Liver (tissue), 9 donors: ENCODE measurements around the gene KCNT1. TPM values are rescaled to one million over a fixed set of nuclear protein-coding genes. Genes with fewer than 3 reads are reported as not detected.

Source experiments
- DNase-seq: peaks from one replicate; pipeline ENCODE4 v3.0.0-alpha.2; 2017; ENCODE audit warnings: low spot score
- H3K27ac ChIP-seq, 2 donors: one replicate each; pipeline ENCODE4 v1.7.0; 2013; ENCODE audit warnings: inconsistent platforms in 2 of 2, low read length in 2 of 2, control low read depth in 1 of 2, low read depth in 1 of 2, mild to moderate bottlenecking in 1 of 2
- H3K27me3 ChIP-seq, 4 donors: one replicate each; pipeline versions ENCODE4 v1.6.1 to v1.7.0; 2013; ENCODE audit warnings: low read length in 3 of 4, inconsistent platforms in 1 of 4, mild to moderate bottlenecking in 1 of 4, moderate library complexity in 1 of 4; ENCODE audit not compliant: control insufficient read depth in 4 of 4, insufficient read depth in 4 of 4
- H3K36me3 ChIP-seq, 4 donors: one replicate each; pipeline versions ENCODE4 v1.6.1 to v1.7.0; 2013; ENCODE audit warnings: low read length in 3 of 4, mild to moderate bottlenecking in 3 of 4, low read depth in 1 of 4, moderate library complexity in 1 of 4; ENCODE audit not compliant: control insufficient read depth in 4 of 4, insufficient read depth in 3 of 4
- H3K4me1 ChIP-seq, 4 donors: one replicate each; pipeline versions ENCODE4 v1.6.1 to v1.7.0; 2013; ENCODE audit warnings: low read length in 3 of 4, mild to moderate bottlenecking in 3 of 4, moderate library complexity in 1 of 4; ENCODE audit not compliant: control insufficient read depth in 4 of 4, insufficient read depth in 4 of 4
- H3K4me3 ChIP-seq, 3 donors: one replicate each; pipeline versions ENCODE4 v1.6.1 to v1.7.0; 2013; ENCODE audit warnings: low read length in 3 of 3, control low read depth in 1 of 3, low read depth in 1 of 3, mild to moderate bottlenecking in 1 of 3
- H3K9ac ChIP-seq, 2 donors: one replicate each; pipeline ENCODE4 v1.7.0; 2013; ENCODE audit warnings: low read length in 2 of 2, mild to moderate bottlenecking in 2 of 2, moderate library complexity in 2 of 2, control low read depth in 1 of 2, low read depth in 1 of 2
- H3K9me3 ChIP-seq, 4 donors: one replicate each; pipeline versions ENCODE4 v1.6.1 to v1.7.0; 2013; ENCODE audit warnings: low read length in 3 of 4; ENCODE audit not compliant: control insufficient read depth in 4 of 4
- EGR1 ChIP-seq, 2 donors: IDR thresholded peaks; 2 replicates each; pipeline ENCODE4 v1.6.1; 2016 to 2018; ENCODE audit warnings: antibody characterized with exemption in 2 of 2, low read depth in 2 of 2
- FOXA1 ChIP-seq: IDR thresholded peaks from 2 replicates; pipeline ENCODE4 v1.6.1; 2016; ENCODE audit warnings: antibody characterized with exemption
- FOXA2 ChIP-seq: IDR thresholded peaks from 2 replicates; pipeline ENCODE4 v1.6.1; 2016; ENCODE audit warnings: antibody characterized with exemption
- GABPA ChIP-seq, 2 donors: IDR thresholded peaks in 1 of 2; conservative IDR thresholded peaks in 1 of 2; 2 replicates each; pipeline ENCODE4 v1.6.1; 2016; ENCODE audit warnings: antibody characterized with exemption in 2 of 2, mild to moderate bottlenecking in 1 of 2, moderate library complexity in 1 of 2
- HNF4G ChIP-seq: IDR thresholded peaks from 2 replicates; pipeline ENCODE4 v1.6.1; 2016; ENCODE audit warnings: antibody characterized with exemption
- JUND ChIP-seq, 2 donors: IDR thresholded peaks; 2 replicates each; pipeline ENCODE4 v1.6.1; 2016; ENCODE audit warnings: antibody characterized with exemption in 2 of 2
- RAD21 ChIP-seq, 2 donors: IDR thresholded peaks; 2 replicates each; pipeline ENCODE4 v1.6.1; 2016; ENCODE audit warnings: antibody characterized with exemption in 2 of 2, mild to moderate bottlenecking in 2 of 2
- RXRA ChIP-seq, 2 donors: IDR thresholded peaks; 2 replicates each; pipeline ENCODE4 v1.6.1; 2017 to 2018; ENCODE audit warnings: antibody characterized with exemption in 2 of 2, mild to moderate bottlenecking in 1 of 2
- SP1 ChIP-seq: IDR thresholded peaks from 2 replicates; pipeline ENCODE4 v1.6.1; 2018; ENCODE audit warnings: antibody characterized with exemption, mild to moderate bottlenecking
- TAF1 ChIP-seq: conservative IDR thresholded peaks from 2 replicates; pipeline ENCODE4 v1.6.1; 2016; ENCODE audit warnings: antibody characterized with exemption, mild to moderate bottlenecking
- WGBS: extraction: QIAGEN DNeasy Blood & Tissue Kit; methylation state at CpG from one replicate; pipeline ENCODE4 v1.1.7; 2013; 5-methylcytosine and 5-hydroxymethylcytosine counted together
- polyA plus RNA-seq, 2 donors: library from polyadenylated mRNA; stranded (reverse) in 1 of 2; unstranded in 1 of 2; fragments of 200-250 nt in 1 of 2; fragments of >200 nt in 1 of 2; fragmentation: Nextera tagmentation in 1 of 2; extraction: Ambion mirVana in 1 of 2; gene quantifications; one replicate each; pipeline versions ENCODE4 v1.2.1 to v1.2.3, GENCODE V29; 2013 to 2015
- total RNA-seq, 2 donors: library from RNA; depleted of rRNA; stranded (reverse); fragments of >200 nt; gene quantifications; one replicate each; pipeline ENCODE4 v1.2.3, GENCODE V29; 2014
- TF ChIP-seq, protein P1 (sequence below): IDR thresholded peaks from 2 replicates; pipeline ENCODE4 v1.6.1; 2016; ENCODE audit warnings: antibody characterized with exemption
- TF ChIP-seq, protein P2 (sequence below): IDR thresholded peaks from 2 replicates; pipeline ENCODE4 v1.6.1; 2016; ENCODE audit warnings: antibody characterized with exemption
- TF ChIP-seq, protein P3 (sequence below): IDR thresholded peaks from 2 replicates; pipeline ENCODE4 v1.6.1; 2016; ENCODE audit warnings: antibody characterized with exemption
- TF ChIP-seq, protein P4 (sequence below): IDR thresholded peaks from 2 replicates; pipeline ENCODE4 v1.6.1; 2016; ENCODE audit warnings: antibody characterized with exemption, mild to moderate bottlenecking
- donor health status: healthy.
- donor health status: healthy.
- donor health status: healthy.
- donor health status: healthy.
- donor health status: healthy.

KCNT1 gene
- total and polyA plus RNA-seq, 4 donors = 0.08 TPM; not detected in 2

DNA sequence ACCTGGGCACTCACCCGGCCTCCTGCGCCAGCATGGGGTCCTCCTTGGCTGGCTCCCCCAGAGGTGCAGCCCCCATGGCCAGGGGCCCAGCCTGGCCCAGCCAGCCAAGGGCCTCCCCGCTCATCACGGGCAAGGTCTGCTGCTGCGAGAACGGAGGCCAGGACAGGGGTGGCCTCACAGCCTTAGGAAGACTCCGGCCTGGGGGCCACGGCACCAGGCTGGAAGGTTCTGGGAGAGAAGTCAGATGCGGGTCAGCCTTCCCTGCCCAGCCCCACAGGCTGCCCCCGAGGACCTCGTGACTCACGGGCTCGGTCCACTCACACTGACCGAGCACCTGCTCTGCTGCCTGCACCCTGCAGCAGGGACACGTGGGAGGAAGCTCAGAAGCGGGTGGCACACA, 6.9 kb upstream of the KCNT1 start:
- no peak for DNase-seq
- H3K27ac ChIP-seq = no peak overlapping the region
- 80% methylated on average over 16 of the region's 16 CpGs for WGBS
- H3K4me1 ChIP-seq = no peaks in the 10 kb centered on the region
- TF ChIP-seq, protein P1, sequence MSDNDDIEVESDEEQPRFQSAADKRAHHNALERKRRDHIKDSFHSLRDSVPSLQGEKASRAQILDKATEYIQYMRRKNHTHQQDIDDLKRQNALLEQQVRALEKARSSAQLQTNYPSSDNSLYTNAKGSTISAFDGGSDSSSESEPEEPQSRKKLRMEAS = no peak
- TF ChIP-seq, protein P2, sequence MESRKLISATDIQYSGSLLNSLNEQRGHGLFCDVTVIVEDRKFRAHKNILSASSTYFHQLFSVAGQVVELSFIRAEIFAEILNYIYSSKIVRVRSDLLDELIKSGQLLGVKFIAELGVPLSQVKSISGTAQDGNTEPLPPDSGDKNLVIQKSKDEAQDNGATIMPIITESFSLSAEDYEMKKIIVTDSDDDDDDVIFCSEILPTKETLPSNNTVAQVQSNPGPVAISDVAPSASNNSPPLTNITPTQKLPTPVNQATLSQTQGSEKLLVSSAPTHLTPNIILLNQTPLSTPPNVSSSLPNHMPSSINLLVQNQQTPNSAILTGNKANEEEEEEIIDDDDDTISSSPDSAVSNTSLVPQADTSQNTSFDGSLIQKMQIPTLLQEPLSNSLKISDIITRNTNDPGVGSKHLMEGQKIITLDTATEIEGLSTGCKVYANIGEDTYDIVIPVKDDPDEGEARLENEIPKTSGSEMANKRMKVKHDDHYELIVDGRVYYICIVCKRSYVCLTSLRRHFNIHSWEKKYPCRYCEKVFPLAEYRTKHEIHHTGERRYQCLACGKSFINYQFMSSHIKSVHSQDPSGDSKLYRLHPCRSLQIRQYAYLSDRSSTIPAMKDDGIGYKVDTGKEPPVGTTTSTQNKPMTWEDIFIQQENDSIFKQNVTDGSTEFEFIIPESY = no peak
- no peak for TF ChIP-seq EGR1 (IDR thresholded peaks at IDR 0.05; ENCODE audit: low read depth in 2 of 2)
- TF ChIP-seq, protein P3, sequence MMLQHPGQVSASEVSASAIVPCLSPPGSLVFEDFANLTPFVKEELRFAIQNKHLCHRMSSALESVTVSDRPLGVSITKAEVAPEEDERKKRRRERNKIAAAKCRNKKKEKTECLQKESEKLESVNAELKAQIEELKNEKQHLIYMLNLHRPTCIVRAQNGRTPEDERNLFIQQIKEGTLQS = no peak
- TF ChIP-seq RAD21 (IDR thresholded peaks at IDR 0.05) = no peak
- no peak for TF ChIP-seq HNF4G
- no peak overlapping the region for H3K9ac ChIP-seq
- H3K27me3 ChIP-seq = peaks cover 0 to 5% (median 1%) of the 10 kb centered on the region in 4 donors
- H3K36me3 ChIP-seq = no peaks in the 10 kb centered on the region
- H3K9me3 ChIP-seq = no peaks in the 10 kb centered on the region
- no peak overlapping the region for H3K4me3 ChIP-seq

DNA sequence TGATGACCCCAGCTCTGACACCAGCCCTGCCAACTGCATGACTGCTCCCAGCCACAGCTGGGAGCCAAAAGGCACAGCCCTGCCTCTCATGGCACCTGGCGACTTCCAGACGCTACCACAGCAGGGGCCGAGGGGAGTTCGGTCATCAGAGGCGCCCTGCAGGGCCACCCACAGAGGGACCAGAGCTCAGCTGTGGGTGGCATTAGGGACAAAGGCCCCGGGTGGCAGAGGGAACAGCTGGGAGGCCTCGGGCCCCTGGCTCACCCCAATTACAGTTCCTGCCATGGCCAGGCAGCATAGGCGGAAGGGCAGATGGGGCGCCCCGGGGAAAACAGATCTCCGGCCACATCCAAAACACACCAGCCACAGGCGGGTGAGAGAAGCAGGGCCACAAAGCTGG, 6.3 kb upstream of the KCNT1 start:
- WGBS = 74% methylated on average over 12 of the region's 12 CpGs
- DNase-seq = no peak
- H3K27me3 ChIP-seq = peaks cover 0 to 5% (median 1%) of the 10 kb centered on the region in 4 donors
- no peak overlapping the region for H3K9ac ChIP-seq
- H3K4me3 ChIP-seq = no peak overlapping the region
- H3K36me3 ChIP-seq = no peaks in the 10 kb centered on the region
- TF ChIP-seq, protein P1 = no peak
- TF ChIP-seq EGR1 (IDR thresholded peaks at IDR 0.05; ENCODE audit: low read depth in 2 of 2) = no peak
- no peak for TF ChIP-seq FOXA2
- TF ChIP-seq, protein P4, sequence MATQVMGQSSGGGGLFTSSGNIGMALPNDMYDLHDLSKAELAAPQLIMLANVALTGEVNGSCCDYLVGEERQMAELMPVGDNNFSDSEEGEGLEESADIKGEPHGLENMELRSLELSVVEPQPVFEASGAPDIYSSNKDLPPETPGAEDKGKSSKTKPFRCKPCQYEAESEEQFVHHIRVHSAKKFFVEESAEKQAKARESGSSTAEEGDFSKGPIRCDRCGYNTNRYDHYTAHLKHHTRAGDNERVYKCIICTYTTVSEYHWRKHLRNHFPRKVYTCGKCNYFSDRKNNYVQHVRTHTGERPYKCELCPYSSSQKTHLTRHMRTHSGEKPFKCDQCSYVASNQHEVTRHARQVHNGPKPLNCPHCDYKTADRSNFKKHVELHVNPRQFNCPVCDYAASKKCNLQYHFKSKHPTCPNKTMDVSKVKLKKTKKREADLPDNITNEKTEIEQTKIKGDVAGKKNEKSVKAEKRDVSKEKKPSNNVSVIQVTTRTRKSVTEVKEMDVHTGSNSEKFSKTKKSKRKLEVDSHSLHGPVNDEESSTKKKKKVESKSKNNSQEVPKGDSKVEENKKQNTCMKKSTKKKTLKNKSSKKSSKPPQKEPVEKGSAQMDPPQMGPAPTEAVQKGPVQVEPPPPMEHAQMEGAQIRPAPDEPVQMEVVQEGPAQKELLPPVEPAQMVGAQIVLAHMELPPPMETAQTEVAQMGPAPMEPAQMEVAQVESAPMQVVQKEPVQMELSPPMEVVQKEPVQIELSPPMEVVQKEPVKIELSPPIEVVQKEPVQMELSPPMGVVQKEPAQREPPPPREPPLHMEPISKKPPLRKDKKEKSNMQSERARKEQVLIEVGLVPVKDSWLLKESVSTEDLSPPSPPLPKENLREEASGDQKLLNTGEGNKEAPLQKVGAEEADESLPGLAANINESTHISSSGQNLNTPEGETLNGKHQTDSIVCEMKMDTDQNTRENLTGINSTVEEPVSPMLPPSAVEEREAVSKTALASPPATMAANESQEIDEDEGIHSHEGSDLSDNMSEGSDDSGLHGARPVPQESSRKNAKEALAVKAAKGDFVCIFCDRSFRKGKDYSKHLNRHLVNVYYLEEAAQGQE = no peak
- TF ChIP-seq TAF1 = no peak
- TF ChIP-seq GABPA (IDR thresholded peaks at IDR 0.05 in 1 of 2, conservative IDR thresholded peaks at IDR 0.05 in 1 of 2) = no peak
- TF ChIP-seq FOXA1 = no peak
- TF ChIP-seq, protein P3 = no peak
- TF ChIP-seq SP1 = no peak
- TF ChIP-seq HNF4G = no peak
- TF ChIP-seq RXRA (IDR thresholded peaks at IDR 0.05) = no peak
- no peak for TF ChIP-seq JUND (IDR thresholded peaks at IDR 0.05)
- TF ChIP-seq RAD21 (IDR thresholded peaks at IDR 0.05) = no peak
- no peaks in the 10 kb centered on the region for H3K4me1 ChIP-seq
- no peaks in the 10 kb centered on the region for H3K9me3 ChIP-seq
- H3K27ac ChIP-seq = no peak overlapping the region
